Adrenal gland (tissue), 5 donors: ENCODE data around the gene TMOD1.
"Not testable (repeated sequence)": the region's sequence is repeated elsewhere in the genome, so short reads cannot be mapped to it uniquely, and the experiment has no call there.

Source experiments
- CTCF ChIP-seq, 6 experiments: fragments of 450-650 bp in 4 of 6; fragments of 200-600 bp in 2 of 6; sonication (generic) in 1 of 6; IDR thresholded peaks; 1 replicate in 5 of 6; 2 replicates in 1 of 6; pipeline versions ENCODE4 v1.5.1 to v1.8.0; 2016 to 2021; ENCODE audit warnings: antibody characterized with exemption in 6 of 6, mild to moderate bottlenecking in 2 of 6, moderate library complexity in 1 of 6
- POLR2A ChIP-seq, 2 donors: fragments of 450-650 bp; IDR thresholded peaks; one replicate each; pipeline ENCODE4 v1.6.1; 2017; ENCODE audit warnings: antibody characterized with exemption in 2 of 2, mild to moderate bottlenecking in 2 of 2, moderate library complexity in 1 of 2
- donor health status: DM: no; HTN: no; CAD: no.

- TF ChIP-seq CTCF (IDR thresholded peaks at IDR 0.05), result not testable (repeated sequence)
- peak in 1 of 2 donors; percentile 20 for TF ChIP-seq POLR2A (IDR thresholded peaks at IDR 0.05)
These were observed 73.6 kb downstream of the TMOD1 start for GRCh38 chr9:97574921-97575672.
